ENCODE data around the gene DLG4. TPM values are rescaled to one million over a fixed set of nuclear protein-coding genes. Genes with fewer than 3 reads are reported as not detected.

DLG4 gene
- total RNA-seq, 1 experiment from 2014 or later = 3.9 TPM

GRCh38 chr17:7228920-7229319 is 9.3 kb upstream of the DLG4 start:
- H3K27me3 ChIP-seq = no peaks in the 10 kb centered on the region
- DNase-seq = no peak
- no peak overlapping the region for H3K27ac ChIP-seq
- no peaks in the 10 kb centered on the region for H3K4me1 ChIP-seq
- H3K9me3 ChIP-seq (replicated peaks) = no peaks in the 10 kb centered on the region
- no peaks in the 10 kb centered on the region; the same call in 1 of the 2 replicates for H3K36me3 ChIP-seq
- no peak overlapping the region for H3K4me3 ChIP-seq

GRCh38 chr17:7226721-7227710 is 7.4 kb upstream of the DLG4 start:
- Histone ChIP-seq H3K36me3 (peaks cover 7% of the 10 kb centered on the region; the same call in 1 of the 2 replicates), H3K4me1 (no peaks in the 10 kb centered on the region), H3K4me3 (no peak overlapping the region), H3K9me3 (replicated peaks) (no peaks in the 10 kb centered on the region), H3K27ac (no peak overlapping the region), H3K27me3 (no peaks in the 10 kb centered on the region)
- DNase-seq = no peak

- H3K27ac ChIP-seq = no peak overlapping the region
- no peaks in the 10 kb centered on the region for H3K9me3 ChIP-seq (replicated peaks)
- DNase-seq = no peak
- H3K4me3 ChIP-seq = no peak overlapping the region
- peaks cover 7% of the 10 kb centered on the region; the same call in 1 of the 2 replicates for H3K36me3 ChIP-seq
- H3K27me3 ChIP-seq = no peaks in the 10 kb centered on the region
- no peaks in the 10 kb centered on the region for H3K4me1 ChIP-seq
These were observed 6.2 kb upstream of the DLG4 start for GRCh38 chr17:7225711-7226331.

- no peaks in the 10 kb centered on the region for H3K4me1 ChIP-seq
- no peaks in the 10 kb centered on the region for H3K9me3 ChIP-seq (replicated peaks)
- H3K27me3 ChIP-seq = no peaks in the 10 kb centered on the region
- H3K27ac ChIP-seq = no peak overlapping the region
- H3K4me3 ChIP-seq = no peak overlapping the region
- DNase-seq = no peak
- peaks cover 7% of the 10 kb centered on the region; the same call in 1 of the 2 replicates for H3K36me3 ChIP-seq
These were observed 5.0 kb upstream of the DLG4 start for GRCh38 chr17:7224661-7225111.

- Histone ChIP-seq H3K27ac (no peak overlapping the region), H3K36me3 (peaks cover 7% of the 10 kb centered on the region; the same call in 1 of the 2 replicates), H3K9me3 (replicated peaks) (no peaks in the 10 kb centered on the region), H3K27me3 (no peaks in the 10 kb centered on the region), H3K4me3 (no peak overlapping the region), H3K4me1 (peaks cover 5% of the 10 kb centered on the region)
- DNase-seq = no peak
These were observed 4.5 kb upstream of the DLG4 start for GRCh38 chr17:7224110-7224509.

- Histone ChIP-seq H3K4me3 (no peak overlapping the region), H3K9me3 (replicated peaks) (no peaks in the 10 kb centered on the region), H3K36me3 (peaks cover 7% of the 10 kb centered on the region; the same call in 1 of the 2 replicates), H3K27me3 (no peaks in the 10 kb centered on the region), H3K4me1 (peaks cover 12% of the 10 kb centered on the region), H3K27ac (no peak overlapping the region)
- no peak for DNase-seq
These were observed 3.7 kb upstream of the DLG4 start for GRCh38 chr17:7223375-7223774.

- Histone ChIP-seq H3K9me3 (replicated peaks) (no peaks in the 10 kb centered on the region), H3K27ac (no peak overlapping the region), H3K4me3 (no peak overlapping the region), H3K4me1 (peaks cover 17% of the 10 kb centered on the region), H3K27me3 (no peaks in the 10 kb centered on the region), H3K36me3 (peaks cover 7% of the 10 kb centered on the region; the same call in 1 of the 2 replicates)
- DNase-seq = no peak
These were observed 3.3 kb upstream of the DLG4 start for GRCh38 chr17:7222972-7223292.

GRCh38 chr17:7222093-7222971 is 2.7 kb upstream of the DLG4 start:
- Histone ChIP-seq H3K4me3 (no peak overlapping the region), H3K27ac (no peak overlapping the region), H3K9me3 (replicated peaks) (no peaks in the 10 kb centered on the region), H3K36me3 (peaks cover 7% of the 10 kb centered on the region; the same call in 1 of the 2 replicates), H3K27me3 (no peaks in the 10 kb centered on the region), H3K4me1 (peaks cover 20% of the 10 kb centered on the region)
- no peak for DNase-seq

- peaks cover 7% of the 10 kb centered on the region; the same call in 1 of the 2 replicates for H3K36me3 ChIP-seq
- no peaks in the 10 kb centered on the region for H3K27me3 ChIP-seq
- no peaks in the 10 kb centered on the region for H3K9me3 ChIP-seq (replicated peaks)
- no peak overlapping the region for H3K4me3 ChIP-seq
- H3K27ac ChIP-seq = no peak overlapping the region
- no peak for DNase-seq
- H3K4me1 ChIP-seq = peaks cover 21% of the 10 kb centered on the region
These were observed 1.8 kb upstream of the DLG4 start for GRCh38 chr17:7221278-7222092.

GRCh38 chr17:7220593-7221277 is 1.1 kb upstream of the DLG4 start:
- H3K9me3 ChIP-seq (replicated peaks) = no peaks in the 10 kb centered on the region
- DNase-seq = peak; percentile 40 to 52
- H3K27ac ChIP-seq = peak overlapping the region; percentile 56; the same call in 1 of the 2 replicates
- peaks cover 7% of the 10 kb centered on the region; the same call in 1 of the 2 replicates for H3K36me3 ChIP-seq
- H3K4me1 ChIP-seq = peaks cover 28% of the 10 kb centered on the region
- no peaks in the 10 kb centered on the region for H3K27me3 ChIP-seq
- H3K4me3 ChIP-seq = peak overlapping the region; percentile 78

GRCh38 chr17:7219229-7219811 is 316 bp downstream of the DLG4 start:
- no peak for DNase-seq
- H3K9me3 ChIP-seq (replicated peaks) = no peaks in the 10 kb centered on the region
- peak overlapping the region; percentile 78 for H3K4me3 ChIP-seq
- H3K36me3 ChIP-seq = peaks cover 7% of the 10 kb centered on the region; the same call in 1 of the 2 replicates
- no peaks in the 10 kb centered on the region for H3K27me3 ChIP-seq
- peaks cover 33% of the 10 kb centered on the region for H3K4me1 ChIP-seq
- peak overlapping the region; percentile 56; the same call in 1 of the 2 replicates for H3K27ac ChIP-seq

GRCh38 chr17:7218758-7219157 is 878 bp downstream of the DLG4 start:
- Histone ChIP-seq H3K36me3 (peaks cover 6% of the 10 kb centered on the region; the same call in 1 of the 2 replicates), H3K27me3 (no peaks in the 10 kb centered on the region), H3K4me3 (peak overlapping the region; percentile 78), H3K9me3 (replicated peaks) (no peaks in the 10 kb centered on the region), H3K4me1 (peaks cover 33% of the 10 kb centered on the region), H3K27ac (no peak overlapping the region)
- peak; percentile 61 to 67 for DNase-seq

- Histone ChIP-seq H3K27me3 (no peaks in the 10 kb centered on the region), H3K4me1 (peaks cover 33% of the 10 kb centered on the region), H3K27ac (no peak overlapping the region), H3K36me3 (no peaks in the 10 kb centered on the region), H3K9me3 (replicated peaks) (no peaks in the 10 kb centered on the region), H3K4me3 (no peak overlapping the region)
- DNase-seq = no peak
These were observed 1.5 kb downstream of the DLG4 start for GRCh38 chr17:7218166-7218565.
